ENCODE results near the gene DEFB113.

DNA sequence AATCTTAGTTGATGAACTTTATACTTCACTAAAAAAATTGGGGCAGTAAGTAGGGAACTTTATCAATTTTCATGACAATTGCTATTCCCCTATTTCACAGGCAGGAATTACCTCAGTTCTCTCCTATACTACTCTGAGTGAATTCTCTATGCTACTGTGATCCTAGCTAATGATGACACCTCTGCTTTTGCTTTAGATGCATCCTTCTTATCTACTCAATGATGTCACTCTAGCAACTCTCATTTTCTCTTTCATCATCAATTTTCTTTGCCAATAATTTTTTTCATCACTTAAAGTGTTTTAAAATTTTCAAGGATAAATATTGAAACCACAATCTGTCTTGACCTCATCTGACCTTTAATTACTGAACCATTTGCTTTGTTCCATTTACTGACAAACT lies 13.6 kb downstream of the DEFB113 start:
- TF ChIP-seq, protein P1, sequence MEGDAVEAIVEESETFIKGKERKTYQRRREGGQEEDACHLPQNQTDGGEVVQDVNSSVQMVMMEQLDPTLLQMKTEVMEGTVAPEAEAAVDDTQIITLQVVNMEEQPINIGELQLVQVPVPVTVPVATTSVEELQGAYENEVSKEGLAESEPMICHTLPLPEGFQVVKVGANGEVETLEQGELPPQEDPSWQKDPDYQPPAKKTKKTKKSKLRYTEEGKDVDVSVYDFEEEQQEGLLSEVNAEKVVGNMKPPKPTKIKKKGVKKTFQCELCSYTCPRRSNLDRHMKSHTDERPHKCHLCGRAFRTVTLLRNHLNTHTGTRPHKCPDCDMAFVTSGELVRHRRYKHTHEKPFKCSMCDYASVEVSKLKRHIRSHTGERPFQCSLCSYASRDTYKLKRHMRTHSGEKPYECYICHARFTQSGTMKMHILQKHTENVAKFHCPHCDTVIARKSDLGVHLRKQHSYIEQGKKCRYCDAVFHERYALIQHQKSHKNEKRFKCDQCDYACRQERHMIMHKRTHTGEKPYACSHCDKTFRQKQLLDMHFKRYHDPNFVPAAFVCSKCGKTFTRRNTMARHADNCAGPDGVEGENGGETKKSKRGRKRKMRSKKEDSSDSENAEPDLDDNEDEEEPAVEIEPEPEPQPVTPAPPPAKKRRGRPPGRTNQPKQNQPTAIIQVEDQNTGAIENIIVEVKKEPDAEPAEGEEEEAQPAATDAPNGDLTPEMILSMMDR (conservative IDR thresholded peaks at IDR 0.05): no peak
- no peak for TF ChIP-seq ZFX (IDR thresholded peaks at IDR 0.05)

All from C4-2B (cell line).